HFF-Myc (cell line): ENCODE measurements around the gene CAND1.

Experiments used
- DNase-seq: peaks from one replicate; pipeline ENCODE4 v3.0.0-alpha.2; 2011; ENCODE audit warnings: low read depth; ENCODE audit errors: extremely low read depth
- H3K4me3 ChIP-seq: replicated peaks from 2 replicates; pipeline ENCODE4 v1.5.1; 2011; ENCODE audit warnings: low read depth, mild to moderate bottlenecking, control low read depth, low read length
- TF ChIP-seq, protein P1 (sequence below): IDR thresholded peaks from 2 replicates; pipeline ENCODE4 v1.5.1; 2012; ENCODE audit warnings: mild to moderate bottlenecking, low read depth, low read length, control low read depth; ENCODE audit errors: missing control alignments

The CAND1 gene

DNA sequence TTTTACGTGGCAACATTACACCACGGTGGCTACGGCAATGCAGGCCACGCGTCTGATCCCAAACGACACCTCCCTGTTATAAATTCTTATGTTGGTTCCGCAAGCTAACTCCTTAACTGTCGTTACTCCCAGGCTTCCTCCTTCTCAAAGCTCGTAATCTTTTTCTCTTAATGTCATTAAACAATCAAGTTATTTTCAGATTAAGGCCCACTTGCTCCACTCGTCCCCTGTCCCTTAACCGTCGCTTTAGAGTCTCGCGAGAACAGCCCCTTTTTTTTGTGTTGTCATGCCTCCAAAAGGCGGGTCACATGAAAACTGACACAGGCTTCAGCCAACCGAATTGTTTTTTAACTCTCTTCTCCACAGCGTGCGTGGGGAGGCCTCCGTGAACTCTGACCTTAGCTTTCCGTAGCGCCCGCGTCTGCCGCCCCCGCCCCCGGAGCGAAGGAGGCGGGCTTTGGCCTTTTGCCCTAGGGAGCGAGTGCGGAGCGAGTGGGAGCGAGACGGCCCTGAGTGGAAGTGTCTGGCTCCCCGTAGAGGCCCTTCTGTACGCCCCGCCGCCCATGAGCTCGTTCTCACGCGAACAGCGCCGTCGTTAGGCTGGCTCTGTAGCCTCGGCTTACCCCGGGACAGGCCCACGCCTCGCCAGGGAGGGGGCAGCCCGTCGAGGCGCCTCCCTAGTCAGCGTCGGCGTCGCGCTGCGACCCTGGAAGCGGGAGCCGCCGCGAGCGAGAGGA, at the start of gene CAND1:
Gene CAND1 (plus strand): TSS at position 463 of the 737 bp plus-strand sequence. CDS start 360 bp downstream, outside the sequence.
- TF ChIP-seq, protein P1, sequence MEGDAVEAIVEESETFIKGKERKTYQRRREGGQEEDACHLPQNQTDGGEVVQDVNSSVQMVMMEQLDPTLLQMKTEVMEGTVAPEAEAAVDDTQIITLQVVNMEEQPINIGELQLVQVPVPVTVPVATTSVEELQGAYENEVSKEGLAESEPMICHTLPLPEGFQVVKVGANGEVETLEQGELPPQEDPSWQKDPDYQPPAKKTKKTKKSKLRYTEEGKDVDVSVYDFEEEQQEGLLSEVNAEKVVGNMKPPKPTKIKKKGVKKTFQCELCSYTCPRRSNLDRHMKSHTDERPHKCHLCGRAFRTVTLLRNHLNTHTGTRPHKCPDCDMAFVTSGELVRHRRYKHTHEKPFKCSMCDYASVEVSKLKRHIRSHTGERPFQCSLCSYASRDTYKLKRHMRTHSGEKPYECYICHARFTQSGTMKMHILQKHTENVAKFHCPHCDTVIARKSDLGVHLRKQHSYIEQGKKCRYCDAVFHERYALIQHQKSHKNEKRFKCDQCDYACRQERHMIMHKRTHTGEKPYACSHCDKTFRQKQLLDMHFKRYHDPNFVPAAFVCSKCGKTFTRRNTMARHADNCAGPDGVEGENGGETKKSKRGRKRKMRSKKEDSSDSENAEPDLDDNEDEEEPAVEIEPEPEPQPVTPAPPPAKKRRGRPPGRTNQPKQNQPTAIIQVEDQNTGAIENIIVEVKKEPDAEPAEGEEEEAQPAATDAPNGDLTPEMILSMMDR, result no peak
- H3K4me3 ChIP-seq, result peak within 1 kb of the TSS; percentile 78
- peak; percentile 94 for DNase-seq

DNA sequence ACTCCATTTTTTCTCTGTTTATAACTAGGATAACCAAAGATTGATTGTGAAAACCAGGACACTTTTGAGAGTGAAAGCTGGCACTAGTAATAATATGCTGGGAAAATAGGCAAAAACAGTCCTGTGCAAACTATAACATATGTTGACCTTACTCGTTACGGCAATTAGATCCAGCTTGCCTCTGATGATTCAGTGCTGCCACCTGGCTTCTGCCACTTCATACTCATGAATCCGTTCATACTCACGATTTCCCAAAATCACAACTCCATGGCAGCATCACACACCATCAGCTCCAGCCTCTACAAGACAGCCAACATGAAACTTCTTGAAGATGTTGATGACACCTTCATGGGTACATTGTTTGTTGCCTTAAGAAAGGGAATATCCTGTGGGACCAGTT, 49.1 kb upstream of the CAND1 start:
- DNase-seq, result no peak
- TF ChIP-seq, protein P1, result peak; percentile 18
- no peak overlapping the region for H3K4me3 ChIP-seq

DNA sequence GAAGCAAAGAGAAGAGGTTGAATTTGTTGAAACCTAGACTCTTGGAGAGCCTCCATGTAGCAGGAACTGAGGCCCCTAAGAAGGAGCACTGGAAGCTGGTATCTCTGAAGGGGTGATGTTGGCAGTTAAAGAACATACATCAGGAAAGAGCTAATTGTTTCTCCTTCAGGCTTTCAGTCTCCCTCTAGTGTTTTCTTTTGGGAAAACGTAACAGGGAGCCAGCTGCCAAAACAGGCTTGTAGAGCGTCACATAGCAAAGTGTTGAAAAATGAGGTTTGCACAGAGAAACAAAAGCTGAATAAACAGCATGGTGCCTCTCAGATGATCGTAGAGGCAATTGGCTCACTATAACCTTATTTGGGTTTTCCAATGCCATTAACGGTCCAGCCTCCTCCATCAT, 46.9 kb upstream of the CAND1 start:
- H3K4me3 ChIP-seq, result no peak overlapping the region
- no peak for DNase-seq
- TF ChIP-seq, protein P1, result peak; percentile 29

DNA sequence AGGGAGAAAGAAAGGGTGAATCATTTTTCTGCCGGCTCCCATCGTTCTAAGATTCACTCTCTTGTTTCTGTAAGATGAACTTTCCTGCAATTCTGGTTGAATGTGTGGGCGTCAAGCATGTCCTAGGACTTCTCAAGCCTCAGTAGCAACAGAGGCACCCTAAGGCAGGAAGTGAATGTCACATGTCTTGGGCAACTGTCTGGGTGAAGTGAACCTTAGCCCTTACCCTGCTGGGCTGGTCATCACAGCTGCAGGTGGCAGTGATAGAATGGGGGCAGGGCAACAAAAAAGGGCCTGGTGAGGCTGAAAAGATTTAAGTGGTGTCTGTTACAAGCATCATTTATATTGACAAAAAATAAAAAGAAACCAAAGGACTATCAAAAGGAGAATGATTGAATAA, 45.9 kb upstream of the CAND1 start:
- TF ChIP-seq, protein P1, result no peak
- no peak for DNase-seq

DNA sequence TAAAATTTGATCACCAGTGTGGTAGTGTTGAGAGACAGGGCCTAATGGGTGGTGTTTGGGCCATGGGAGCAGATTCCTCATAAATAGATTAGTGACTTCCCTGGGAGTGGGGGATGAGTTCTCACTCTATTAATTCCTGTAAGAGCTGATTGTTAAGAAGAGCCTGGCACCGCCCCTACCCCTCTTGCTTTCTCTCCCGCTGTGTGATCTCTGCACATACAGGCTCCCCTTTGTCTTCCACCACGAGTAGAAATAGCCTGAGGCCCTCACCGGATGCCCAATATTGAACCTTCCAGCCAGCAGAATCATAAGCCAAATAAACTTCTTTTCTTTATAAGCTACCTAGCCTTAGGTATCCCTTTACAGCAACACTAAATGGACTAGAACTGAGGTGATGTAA, 31.9 kb upstream of the CAND1 start:
- TF ChIP-seq, protein P1, result no peak
- no peak overlapping the region for H3K4me3 ChIP-seq
- DNase-seq, result no peak

More for the DNA sequence above, 45.9 kb upstream of the CAND1 start:
- H3K4me3 ChIP-seq, result no peak overlapping the region

DNA sequence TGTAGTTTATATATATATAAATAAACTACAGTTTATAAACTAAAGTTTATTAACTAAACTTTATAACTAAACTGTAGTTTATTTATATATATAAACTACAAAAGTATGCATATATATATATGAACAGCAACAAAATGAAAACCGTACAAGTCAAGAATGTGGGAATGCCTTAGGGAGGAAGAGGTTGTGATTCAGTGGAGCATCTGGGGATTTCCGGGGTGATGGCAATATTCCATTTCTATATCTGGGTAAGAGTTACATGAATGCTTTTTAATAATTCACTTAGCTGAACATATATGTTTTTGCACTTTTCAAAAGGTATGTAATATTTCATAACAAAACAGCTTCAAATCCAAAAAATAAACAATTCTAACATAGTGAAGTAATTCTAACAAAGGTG, 30.1 kb upstream of the CAND1 start:
- TF ChIP-seq, protein P1, result no peak
- DNase-seq, result no peak

DNA sequence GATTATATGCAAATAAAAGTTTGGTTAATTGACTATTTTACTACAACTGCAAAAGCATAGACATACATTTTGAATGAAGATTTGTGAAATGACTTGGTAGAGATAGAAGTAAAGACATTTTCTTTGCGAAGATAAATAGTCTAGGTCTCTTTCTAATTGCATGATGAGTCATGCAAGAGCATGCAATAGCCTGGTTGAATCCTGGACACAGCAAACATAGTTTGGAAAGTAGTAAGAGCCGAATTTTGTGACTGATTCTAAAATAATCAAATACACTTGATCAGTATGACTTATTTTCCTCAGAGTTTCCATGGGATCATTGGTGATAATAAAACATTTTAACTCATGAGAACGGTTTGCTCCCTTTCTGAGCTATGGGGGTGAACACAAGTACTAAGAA, 27.7 kb upstream of the CAND1 start:
- TF ChIP-seq, protein P1, result no peak
- DNase-seq, result no peak
- no peak overlapping the region for H3K4me3 ChIP-seq

More for the DNA sequence above, 30.1 kb upstream of the CAND1 start:
- no peak overlapping the region for H3K4me3 ChIP-seq
